GM19395 (cell line): ENCODE measurements around the gene FAM174A.
A peak's percentile ranks its signal among the peaks of the same experiment; 100 is the strongest.

Source experiments
- ATAC-seq: cut with Tn5 transposase; IDR thresholded peaks from one replicate; pipeline ENCODE4 v1.9.1; 2021; ENCODE audit warnings: mild to moderate bottlenecking, moderate library complexity; ENCODE audit not compliant: unreplicated experiment

FAM174A gene

DNA sequence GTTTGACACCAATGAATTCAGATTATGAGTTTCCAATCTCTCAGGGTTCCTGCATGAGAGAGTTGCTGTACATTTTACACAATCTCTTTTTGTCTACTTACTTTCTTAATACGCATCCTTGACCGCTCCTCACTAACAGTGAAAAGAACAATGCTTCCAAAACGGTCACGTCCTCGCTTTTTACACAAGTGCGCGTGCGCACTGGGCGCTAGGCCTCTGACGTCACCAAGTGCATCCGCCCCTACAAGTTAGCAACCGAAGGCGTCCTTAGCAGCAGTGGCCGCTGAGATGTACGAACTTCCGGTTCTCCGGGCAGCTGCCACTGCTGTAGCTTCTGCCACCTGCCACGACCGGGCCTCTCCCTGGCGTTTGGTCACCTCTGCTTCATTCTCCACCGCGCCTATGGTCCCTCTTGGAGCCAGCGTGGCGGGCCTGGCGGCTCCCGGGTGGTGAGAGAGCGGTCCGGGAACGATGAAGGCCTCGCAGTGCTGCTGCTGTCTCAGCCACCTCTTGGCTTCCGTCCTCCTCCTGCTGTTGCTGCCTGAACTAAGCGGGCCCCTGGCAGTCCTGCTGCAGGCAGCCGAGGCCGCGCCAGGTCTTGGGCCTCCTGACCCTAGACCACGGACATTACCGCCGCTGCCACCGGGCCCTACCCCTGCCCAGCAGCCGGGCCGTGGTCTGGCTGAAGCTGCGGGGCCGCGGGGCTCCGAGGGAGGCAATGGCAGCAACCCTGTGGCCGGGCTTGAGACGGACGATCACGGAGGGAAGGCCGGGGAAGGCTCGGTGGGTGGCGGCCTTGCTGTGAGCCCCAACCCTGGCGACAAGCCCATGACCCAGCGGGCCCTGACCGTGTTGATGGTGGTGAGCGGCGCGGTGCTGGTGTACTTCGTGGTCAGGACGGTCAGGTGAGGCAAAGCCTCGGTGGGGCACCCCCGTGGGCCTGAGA, at the start of gene FAM174A:
Gene FAM174A (plus strand): TSS at position 315 of the 946 bp plus-strand sequence. CDS start 157 bp downstream, at position 472.
- ATAC-seq, result peak; percentile 98

DNA sequence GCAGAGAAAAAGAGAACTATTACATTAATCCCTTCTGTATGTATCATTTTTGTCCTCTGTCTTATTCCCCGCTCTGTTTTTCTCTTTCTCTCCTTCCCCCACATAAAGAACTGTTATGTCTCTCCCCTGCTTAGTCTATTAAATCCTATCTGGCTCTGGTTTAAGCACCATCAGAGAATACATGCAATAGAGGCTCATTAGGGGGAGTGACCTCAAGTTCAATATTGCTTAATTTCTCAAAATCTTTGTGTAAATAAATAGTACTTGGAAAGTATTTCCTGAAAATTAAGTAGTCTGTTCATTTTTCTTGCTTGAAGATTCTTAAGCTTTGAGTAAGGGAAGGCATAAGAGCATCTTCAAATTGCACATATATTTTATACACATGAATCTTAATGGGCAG, 41.2 kb upstream of the FAM174A start:
- no peak for ATAC-seq

DNA sequence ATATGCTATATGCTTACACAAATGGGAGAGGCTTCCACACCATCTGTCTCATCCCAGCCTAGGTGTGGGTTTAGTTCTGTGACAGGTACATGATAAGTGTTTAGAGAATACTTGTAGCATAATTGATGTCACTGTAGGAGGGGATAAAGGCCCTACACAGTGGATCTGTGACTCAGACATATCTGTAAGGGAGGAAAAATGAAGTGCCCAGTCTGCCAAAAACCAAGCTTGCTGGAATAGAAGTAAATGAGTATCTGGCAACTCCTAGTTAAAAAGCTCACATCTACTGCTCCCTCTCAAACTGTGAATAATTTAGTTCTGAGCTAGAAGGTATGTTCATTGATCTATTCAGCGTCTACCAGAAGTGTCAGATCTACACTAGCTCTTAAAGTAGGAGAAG, 38.9 kb upstream of the FAM174A start:
- ATAC-seq, result no peak

DNA sequence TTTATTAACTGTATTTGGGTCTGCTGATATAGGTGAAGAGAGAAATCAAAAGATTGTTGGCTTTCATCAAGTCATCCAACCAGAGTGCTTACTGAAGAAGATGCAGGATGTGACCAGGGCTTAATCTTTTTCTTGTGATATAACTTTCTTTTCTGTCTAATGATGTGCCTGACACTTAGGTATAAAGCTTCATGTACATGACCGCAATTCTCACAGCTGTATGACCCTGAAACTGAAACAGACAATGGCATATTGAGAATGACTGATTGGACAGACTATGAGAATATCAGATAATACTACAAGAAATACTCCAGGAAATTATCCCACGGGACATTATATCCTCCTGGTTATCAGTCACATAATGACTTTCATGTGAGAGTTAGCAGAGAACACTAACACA, 32.5 kb upstream of the FAM174A start:
- no peak for ATAC-seq

DNA sequence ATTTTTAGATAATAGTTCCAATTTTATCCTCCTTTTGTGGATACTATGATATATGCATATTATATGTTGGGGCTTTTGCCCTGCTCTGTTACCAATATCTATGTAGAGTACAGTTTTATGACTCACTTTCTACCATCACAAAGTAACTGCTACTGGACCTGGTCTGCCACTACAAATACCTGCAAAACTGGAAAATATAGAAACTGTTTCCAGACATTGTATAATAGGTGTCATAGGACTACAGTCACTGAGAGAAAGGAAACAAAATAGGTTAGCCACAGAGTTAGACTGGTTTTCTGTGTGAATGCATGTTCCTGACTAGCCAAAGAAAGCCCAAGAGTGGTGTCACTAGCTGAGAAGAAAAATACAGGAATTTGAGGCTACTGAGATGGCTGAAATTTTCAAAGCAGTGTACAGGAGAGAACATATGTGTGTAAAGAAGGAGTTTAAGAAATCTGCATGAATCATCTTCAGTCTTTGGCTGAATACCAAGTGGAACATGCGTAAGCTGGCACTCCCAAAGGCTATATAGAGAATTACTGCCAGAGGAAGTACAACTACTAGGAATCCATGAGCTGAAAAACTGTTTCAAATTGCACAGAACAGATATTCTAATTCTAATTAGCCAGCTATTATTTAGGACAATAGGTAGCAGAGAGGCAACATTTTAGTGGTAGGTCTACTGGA, 29.0 kb upstream of the FAM174A start:
- no peak for ATAC-seq

DNA sequence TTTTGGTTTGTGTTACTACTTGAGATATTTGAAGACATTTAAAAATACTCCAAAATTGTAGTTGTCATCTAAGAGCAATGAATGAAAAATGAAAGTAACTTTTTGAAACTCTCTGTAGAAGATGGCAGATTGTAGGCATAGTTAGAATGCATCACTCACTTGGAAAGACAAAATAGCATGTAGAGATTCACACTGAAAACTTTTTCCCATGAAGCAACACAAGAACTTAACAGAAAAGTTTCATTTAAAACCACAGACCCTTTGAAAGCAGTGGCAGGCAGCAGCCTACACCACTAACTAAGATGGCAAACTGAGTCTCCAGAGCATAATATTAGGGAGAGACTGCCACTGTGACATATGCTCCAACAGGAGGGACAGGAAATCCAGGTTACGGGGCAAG, 18.9 kb upstream of the FAM174A start:
- peak; percentile 56 for ATAC-seq

DNA sequence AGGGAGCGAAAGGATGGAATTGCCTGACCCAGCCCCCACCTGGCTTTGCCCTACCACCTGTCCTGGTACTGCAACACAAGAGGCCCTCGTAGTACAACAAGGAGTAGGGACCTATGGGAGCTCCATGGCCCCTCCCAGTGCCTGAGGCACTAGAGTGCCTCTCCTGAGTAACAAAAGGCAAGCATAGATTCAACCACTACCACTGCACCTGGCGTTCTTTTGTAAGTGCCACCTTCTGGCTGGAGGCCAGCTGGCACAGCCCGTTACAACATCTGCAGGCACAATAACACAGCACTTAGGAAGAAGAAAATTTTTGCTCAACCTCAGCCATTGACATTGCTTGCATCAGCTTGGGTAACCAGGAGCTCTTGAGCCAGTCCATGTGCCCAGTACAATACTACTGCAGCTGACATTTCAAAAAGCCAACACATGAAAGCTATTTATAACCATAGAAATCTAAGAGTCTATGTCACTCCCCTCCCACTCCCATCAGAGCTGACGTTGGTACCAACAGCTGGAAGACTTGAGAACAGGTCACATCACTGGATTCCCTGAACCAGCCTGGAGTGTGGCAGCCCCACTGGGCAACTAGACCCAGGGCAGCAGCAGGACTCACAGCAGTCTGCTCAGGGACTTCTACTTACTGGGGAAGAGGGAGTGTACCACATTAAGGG, 17.7 kb upstream of the FAM174A start:
- no peak for ATAC-seq

DNA sequence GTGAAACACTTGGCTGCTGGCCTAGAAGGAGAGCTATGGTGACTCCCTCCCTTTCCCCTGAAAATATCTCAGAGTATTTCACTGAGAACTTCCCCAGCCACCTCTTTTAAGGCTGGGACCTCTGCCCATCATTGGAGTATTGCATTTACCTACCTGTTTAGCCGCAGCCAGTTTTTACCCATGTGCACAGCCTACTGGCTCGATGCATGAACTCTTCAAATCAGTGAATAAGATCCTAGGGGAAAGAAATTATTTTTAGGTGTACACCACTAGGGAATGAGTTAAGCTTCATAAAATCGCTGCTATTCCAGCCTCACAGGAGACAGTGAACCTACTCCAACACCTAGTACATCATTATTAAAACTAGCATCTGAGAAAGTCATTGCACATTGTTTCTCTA, 16.8 kb upstream of the FAM174A start:
- ATAC-seq, result no peak

DNA sequence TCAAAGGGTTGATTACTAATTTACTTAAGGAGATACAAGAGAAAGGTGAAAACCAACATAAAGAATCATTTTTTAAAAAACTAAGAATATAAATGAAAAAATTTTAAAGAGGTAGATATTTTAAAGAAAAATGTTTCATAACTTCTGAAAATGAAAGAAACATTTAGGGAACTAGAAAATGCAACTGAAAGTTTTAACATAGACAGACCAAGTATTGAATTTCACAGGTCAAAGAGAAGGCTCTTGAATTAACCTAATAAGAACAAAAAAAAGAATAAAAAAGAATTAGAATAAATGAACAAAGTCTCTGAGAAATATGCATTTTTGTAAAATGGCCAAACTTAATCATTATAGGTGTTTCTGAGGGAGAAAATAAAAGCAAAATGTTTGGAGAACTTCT, 16.1 kb upstream of the FAM174A start:
- ATAC-seq, result peak; percentile 70

DNA sequence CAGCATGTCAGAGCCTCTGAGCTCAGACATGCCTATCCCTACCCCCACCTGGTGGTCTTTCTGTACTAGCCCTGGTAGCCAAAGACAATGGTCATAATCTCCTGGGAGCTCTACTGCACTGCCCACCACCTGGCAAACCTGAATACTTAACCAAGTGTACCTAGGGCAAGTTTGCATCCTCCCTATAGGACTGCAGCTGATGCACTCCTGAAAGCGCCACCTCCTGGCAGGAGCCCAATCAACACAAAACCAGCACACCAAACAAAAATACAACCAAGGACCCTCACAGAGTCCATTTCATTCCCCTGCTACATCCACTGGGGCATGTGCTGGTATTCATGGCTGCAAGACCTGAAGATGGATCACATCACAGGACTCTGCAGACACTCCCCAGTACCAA, 14.8 kb upstream of the FAM174A start:
- ATAC-seq, result no peak

DNA sequence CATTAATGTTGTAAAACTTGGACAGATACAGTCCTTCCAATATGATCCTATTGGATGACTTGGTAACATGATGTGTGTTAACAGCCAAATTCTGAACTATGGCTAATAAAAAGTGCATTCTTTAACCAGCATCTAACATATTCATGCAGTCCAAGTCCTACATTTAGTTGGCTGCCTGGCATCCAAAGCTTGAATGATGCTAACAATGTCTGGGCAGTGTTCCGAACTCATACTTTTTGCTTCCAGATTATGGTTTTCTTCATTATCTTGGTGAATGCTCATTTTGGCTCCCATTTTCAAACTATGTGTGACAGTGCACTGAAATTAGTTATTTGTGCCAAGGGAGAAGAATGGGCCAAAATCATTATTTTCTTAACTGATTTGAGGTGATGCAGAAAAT, 2.8 kb downstream of the FAM174A start:
- no peak for ATAC-seq

DNA sequence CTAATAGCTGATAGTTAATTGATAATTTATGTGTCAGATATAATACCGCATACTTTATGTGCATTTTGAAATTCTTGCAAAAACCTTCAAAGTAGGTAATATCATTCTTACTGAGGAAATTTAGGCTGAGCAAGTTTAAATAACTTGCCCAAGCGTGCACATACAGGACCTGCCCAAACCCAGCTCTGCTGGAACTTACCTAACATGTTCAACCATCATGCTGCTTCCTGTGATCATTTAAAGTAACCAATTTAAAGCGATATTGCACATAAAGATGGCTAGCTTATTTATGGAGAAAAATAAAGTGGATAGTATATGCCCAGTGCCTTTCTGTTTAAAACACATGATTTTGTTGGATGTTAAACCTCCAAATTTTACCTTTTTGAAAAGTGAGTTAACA, 4.3 kb downstream of the FAM174A start:
- no peak for ATAC-seq

DNA sequence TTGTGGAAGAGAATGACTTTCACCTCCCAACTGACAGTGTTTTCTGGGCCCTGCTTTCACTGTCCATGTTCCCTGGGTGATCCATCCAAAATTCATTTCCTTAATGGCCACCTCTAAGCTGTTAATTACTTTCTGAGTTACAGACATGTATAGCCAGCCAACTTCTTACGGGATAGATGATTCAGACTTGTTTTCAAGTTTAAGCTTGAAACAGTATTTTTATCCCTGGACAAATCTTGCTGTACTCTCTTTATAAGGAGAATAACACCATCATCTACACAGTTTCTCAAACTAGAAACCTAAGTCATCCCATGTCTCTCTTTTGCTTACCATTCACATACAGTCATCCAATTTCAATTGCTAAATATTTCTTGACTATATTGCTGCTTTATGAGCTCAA, 6.9 kb downstream of the FAM174A start:
- no peak for ATAC-seq

DNA sequence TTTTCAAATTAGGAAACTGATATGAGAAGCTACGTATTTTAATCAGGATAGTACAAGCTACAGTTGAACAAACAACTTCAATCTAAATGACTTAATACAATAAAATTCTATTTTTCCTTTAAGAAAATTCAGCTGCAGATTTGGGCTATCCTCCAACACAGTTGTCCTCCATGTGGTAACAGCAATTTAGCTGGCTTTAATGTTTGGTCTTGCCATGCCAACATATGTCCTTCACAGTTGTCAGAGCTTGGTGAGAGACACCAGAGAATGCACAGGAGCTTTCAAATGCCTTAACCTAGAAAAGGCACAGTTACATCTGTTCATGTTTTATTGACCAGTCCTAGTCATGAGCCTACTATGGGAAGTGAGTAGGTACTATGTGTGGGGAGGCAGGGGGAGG, 10.8 kb downstream of the FAM174A start:
- ATAC-seq, result no peak

DNA sequence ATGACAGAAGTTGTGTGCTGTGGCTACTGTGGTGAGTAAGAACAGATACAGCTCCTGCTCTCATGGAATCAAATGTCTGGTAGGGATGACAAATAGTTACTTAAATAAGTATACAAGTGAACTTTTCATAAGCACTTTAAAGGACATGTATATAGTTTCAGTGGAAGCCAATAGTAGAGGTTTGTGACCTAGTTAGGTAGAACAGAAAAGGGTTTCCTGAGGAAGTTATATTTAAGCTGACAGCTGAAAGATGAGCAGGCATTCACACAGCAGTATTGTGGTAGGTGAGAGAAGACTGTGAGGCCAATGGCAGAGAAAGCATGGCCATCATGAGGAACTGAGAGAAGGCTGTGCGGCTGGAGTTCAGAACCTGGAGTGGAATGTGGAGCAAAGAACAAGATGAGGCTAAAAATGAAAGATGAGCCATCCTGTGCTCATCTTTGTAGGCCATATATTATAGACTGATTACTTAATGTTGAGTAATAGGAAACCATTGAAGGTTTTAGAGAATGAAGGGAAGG, 15.4 kb downstream of the FAM174A start:
- peak; percentile 98 for ATAC-seq

DNA sequence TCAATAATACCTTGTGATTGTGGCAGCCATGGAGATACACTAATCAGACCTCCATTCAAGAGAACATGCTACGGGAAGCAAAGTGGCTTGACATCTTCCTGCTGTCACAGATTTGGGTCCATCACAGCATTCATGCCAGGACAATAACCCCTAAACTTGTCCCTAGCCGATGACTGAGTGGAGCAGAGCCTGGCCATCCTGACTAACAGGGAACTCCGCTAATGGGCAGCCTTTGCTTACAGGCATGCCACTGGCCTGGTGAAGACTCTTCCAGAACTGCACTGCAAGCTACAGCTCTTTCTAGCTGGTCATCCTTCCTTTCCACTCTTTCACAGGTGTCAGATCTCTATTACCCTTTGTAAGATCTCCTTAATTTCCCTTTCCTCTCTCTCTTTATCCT, 16.0 kb downstream of the FAM174A start:
- no peak for ATAC-seq

DNA sequence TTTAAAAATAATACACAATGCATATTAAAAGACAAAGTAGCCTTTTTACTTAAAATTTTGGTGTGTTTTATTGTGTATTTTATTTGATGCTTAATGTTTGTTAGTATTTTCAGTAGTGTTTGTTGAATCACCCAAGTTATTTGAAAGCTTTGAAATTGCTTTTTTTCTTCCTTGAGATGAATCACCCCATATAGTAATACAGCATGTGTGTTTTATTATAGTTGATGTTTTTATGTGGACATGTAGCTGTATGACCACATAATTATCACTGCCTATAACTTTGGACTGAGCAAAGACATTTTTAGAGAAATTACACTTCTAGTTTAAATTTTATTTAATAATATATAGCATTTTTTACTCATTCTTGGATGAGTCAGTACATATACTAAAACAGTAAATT, 18.0 kb downstream of the FAM174A start:
- no peak for ATAC-seq

DNA sequence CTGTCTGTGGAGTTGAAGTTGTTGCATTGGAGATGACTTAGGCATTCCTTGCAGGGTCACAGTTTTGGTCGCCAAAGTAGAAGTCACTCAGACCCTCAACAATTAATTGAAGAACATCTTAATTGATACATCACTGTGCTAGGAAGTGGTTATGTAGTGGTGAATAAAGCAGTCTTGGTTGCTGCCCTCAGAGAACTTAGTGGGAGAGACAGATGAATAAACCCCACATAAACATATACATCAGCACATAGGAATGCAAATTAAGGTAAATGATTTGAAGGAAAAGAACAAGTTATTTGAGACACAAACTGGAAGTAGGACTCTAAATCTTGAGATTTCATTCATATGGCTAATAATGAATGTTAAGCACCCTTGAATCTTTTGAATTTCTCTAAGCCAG, 25.7 kb downstream of the FAM174A start:
- no peak for ATAC-seq

DNA sequence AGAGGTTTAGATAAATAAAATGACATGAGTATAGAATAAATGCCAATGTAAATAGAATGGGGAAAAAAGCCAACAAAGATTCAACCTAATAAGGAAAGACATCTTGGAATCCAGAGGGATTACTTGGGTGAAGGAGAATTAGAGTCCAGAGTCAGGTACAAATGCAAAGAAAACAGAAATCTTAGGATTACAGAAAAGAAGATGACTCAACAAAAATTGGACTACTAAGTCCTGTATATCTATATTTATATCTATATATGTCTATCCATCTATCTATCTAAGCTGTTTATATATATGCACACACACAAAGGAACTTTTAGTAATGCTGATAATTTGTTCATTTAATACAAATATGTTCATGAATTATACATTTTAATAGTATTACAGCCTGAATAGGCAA, 27.6 kb downstream of the FAM174A start:
- no peak for ATAC-seq

DNA sequence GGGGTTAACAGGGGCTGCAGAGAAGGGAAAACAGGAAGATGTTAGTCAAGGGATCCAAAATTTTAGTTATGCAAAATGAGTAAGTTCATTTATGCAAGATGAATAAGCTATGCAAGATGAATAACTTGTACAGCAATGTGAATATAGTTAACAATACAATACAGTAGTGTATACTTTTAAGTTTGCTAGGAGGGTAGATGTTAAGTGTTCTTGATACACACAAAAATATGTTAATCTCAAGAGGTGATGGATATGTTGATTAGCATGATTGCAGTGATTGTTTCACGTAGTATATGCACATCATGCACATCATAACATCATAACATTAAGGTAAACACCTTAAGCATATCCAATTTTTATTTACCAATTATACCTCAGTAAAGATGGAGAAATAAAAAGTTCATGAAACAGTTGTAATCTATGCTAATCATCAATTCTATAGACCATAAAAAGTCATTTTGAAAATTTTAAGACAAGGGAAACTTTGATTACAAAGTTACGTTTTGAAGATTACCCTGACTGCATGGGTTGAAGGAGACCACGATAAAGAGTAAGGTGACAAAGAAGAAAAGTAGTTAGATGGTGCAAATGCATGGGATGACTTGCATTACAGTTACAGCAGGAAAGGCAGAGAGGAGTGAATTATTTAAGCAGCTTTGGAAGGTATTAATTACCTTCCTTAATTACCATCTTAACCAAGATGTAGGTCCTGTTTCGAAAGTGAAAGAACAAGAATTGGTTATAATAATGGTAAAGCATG, 31.4 kb downstream of the FAM174A start:
- ATAC-seq, result no peak

DNA sequence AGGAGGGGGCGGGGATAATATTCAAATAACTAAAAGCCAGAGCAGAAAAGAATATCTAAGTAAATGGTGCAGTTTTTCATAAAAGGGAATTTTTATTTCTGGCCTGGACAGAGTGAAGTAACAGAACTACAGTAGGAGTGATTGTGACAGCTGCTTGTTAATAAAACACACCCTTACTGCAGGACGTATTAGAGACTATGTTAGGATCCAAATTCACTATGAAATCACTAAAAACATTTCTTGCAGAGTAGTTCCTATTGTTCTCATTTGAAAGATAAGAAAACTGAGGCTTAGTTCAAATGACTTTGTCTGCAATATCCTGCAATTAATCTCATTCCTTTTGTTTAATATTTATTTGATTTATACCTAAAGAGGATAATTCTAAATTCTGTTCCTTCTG, 39.5 kb downstream of the FAM174A start:
- ATAC-seq, result no peak
